Ishikawa (cell line): Measurements from ENCODE around the gene VTCN1.

Experiments used
- CEBPB ChIP-seq: IDR thresholded peaks from 2 replicates; pipeline ENCODE4 v1.6.1; 2012
- CREB1 ChIP-seq: IDR thresholded peaks from 2 replicates; pipeline ENCODE4 v1.6.1; 2012; ENCODE audit warnings: low read depth
- EGR1 ChIP-seq: IDR thresholded peaks from 2 replicates; pipeline ENCODE4 v1.6.1; 2012
- EP300 ChIP-seq: IDR thresholded peaks from 2 replicates; pipeline ENCODE4 v1.6.1; 2012; ENCODE audit warnings: borderline replicate concordance
- FOXM1 ChIP-seq: IDR thresholded peaks from 2 replicates; pipeline ENCODE4 v1.6.1; 2012; ENCODE audit warnings: low read depth, borderline replicate concordance
- MAX ChIP-seq: IDR thresholded peaks from 2 replicates; pipeline ENCODE4 v1.6.1; 2012
- NFIC ChIP-seq: IDR thresholded peaks from 2 replicates; pipeline ENCODE4 v1.6.1; 2012
- RAD21 ChIP-seq: IDR thresholded peaks from 2 replicates; pipeline ENCODE4 v1.6.1; 2012; ENCODE audit warnings: low read depth
- REST ChIP-seq: IDR thresholded peaks from 2 replicates; pipeline ENCODE4 v1.6.1; 2012; ENCODE audit warnings: low read depth, mild to moderate bottlenecking
- TAF1 ChIP-seq: IDR thresholded peaks from 2 replicates; pipeline ENCODE4 v1.6.1; 2012; ENCODE audit warnings: low read depth, mild to moderate bottlenecking
- TCF12 ChIP-seq: IDR thresholded peaks from 2 replicates; pipeline ENCODE4 v1.6.1; 2012; ENCODE audit warnings: low read depth
- TEAD4 ChIP-seq: IDR thresholded peaks from 2 replicates; pipeline ENCODE4 v1.6.1; 2012
- USF1 ChIP-seq: IDR thresholded peaks from 2 replicates; pipeline ENCODE4 v1.6.1; 2012
- YY1 ChIP-seq: IDR thresholded peaks from 2 replicates; pipeline ENCODE4 v1.6.1; 2012; ENCODE audit warnings: low read depth
- ZBTB7A ChIP-seq: IDR thresholded peaks from 2 replicates; pipeline ENCODE4 v1.6.1; 2012; ENCODE audit warnings: low read depth

The VTCN1 gene

GRCh38 chr1:117138106-117138505 is 72.6 kb downstream of the VTCN1 start:
- TF ChIP-seq CREB1, result no peak
- TF ChIP-seq RAD21, result no peak
- TF ChIP-seq MAX, result no peak
- TF ChIP-seq USF1, result no peak

GRCh38 chr1:117137281-117137855 is 73.4 kb downstream of the VTCN1 start:
- TF ChIP-seq FOXM1, result no peak
- no peak for TF ChIP-seq NFIC
- TF ChIP-seq TCF12, result no peak
- no peak for TF ChIP-seq MAX
- no peak for TF ChIP-seq EP300
- no peak for TF ChIP-seq YY1

GRCh38 chr1:117136749-117137148 is 74.0 kb downstream of the VTCN1 start:
- no peak for TF ChIP-seq RAD21

GRCh38 chr1:117135329-117135728 is 75.4 kb downstream of the VTCN1 start:
- no peak for TF ChIP-seq TAF1
- TF ChIP-seq TCF12, result no peak
- no peak for TF ChIP-seq FOXM1
- no peak for TF ChIP-seq NFIC
- TF ChIP-seq CREB1, result no peak
- no peak for TF ChIP-seq ZBTB7A
- no peak for TF ChIP-seq EGR1
- no peak for TF ChIP-seq YY1

GRCh38 chr1:117130526-117130925 is 80.2 kb downstream of the VTCN1 start:
- TF ChIP-seq TCF12 (no peak), USF1 (no peak), YY1 (no peak), RAD21 (no peak), TEAD4 (no peak), TAF1 (no peak), NFIC (no peak), EGR1 (no peak), EP300 (no peak), CREB1 (no peak), REST (no peak), CEBPB (no peak), ZBTB7A (no peak), FOXM1 (no peak)

GRCh38 chr1:117128323-117129079 is 82.2 kb downstream of the VTCN1 start:
- TF ChIP-seq RAD21 (peak; percentile 57), CREB1 (no peak)

- TF ChIP-seq REST, result no peak
- TF ChIP-seq USF1, result no peak
- TF ChIP-seq EGR1, result no peak
Observed at GRCh38 chr1:117127795-117128194, 82.9 kb downstream of the VTCN1 start.
